Measurements from ENCODE around the gene CUL4A.
A peak's percentile ranks its signal among the peaks of the same experiment; 100 is the strongest.
"Not testable (repeated sequence)": the region's sequence is repeated elsewhere in the genome, so short reads cannot be mapped to it uniquely, and the experiment has no call there.

CUL4A gene

DNA sequence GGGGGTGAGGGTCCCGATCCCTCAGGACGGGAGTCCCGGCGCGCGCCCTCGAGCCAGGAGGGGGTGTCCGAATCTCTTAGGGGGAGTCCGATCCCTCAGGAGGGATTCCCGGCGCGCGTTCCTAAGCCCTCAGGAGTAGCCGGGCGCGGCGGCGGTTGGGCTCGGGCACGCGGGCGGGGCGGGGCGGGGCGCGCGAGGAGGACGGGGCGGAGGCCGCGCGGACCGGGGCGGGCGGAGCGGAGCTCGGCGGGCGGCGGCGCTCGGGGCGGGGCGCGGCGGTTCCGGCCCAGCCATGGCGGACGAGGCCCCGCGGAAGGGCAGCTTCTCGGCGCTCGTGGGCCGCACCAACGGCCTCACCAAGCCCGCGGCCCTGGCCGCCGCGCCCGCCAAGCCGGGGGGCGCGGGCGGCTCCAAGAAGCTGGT lies at the start of gene CUL4A:
Gene CUL4A (plus strand): TSS at position 278 of the 423 bp plus-strand sequence. CDS start 15 bp downstream, at position 293.
- peak; percentile 75 for DNase-seq (ENCODE audit: low spot score)

DNA sequence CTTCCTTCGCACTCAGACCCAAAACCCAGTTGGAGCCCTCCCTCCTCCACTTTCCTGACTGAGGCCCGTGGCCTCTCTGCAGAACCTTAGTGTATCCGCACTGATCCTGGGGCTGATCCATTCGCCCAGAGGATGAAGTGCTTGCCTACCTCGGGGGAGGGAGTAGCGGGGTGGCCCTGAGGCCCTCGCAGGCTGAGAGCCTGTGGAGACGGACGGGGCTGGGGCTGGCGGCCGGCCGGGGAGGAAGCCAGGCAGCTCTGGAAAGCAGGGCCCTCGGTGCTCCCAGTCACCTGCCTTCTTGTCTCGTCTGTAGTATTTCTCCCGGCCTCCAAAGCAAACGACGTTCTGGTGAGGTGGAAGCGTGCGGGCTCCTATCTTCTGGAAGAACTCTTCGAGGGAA lies 49.7 kb upstream of the CUL4A start:
- DNase-seq (ENCODE audit: low spot score) = no peak

DNA sequence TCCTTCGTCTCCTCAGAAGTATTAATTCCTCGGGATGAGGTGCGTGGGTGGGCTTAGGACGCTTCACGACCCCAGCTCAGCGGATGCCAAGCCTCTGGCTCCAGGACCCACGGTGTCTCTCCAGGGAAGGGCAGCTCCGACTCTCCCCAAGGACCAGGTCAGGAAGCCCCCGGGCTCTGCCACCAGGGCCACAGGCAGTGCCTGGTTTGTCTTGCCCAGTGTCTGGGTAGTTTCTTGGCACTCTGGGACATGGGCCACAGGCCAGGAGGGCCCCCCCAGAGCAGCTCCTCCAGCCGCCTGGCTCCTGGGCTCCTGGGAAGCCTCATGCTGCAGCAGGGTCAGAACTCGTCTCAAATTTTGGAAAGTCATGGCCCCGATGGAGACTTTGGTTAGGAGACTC lies 48.4 kb upstream of the CUL4A start:
- no peak for DNase-seq (ENCODE audit: low spot score)

DNA sequence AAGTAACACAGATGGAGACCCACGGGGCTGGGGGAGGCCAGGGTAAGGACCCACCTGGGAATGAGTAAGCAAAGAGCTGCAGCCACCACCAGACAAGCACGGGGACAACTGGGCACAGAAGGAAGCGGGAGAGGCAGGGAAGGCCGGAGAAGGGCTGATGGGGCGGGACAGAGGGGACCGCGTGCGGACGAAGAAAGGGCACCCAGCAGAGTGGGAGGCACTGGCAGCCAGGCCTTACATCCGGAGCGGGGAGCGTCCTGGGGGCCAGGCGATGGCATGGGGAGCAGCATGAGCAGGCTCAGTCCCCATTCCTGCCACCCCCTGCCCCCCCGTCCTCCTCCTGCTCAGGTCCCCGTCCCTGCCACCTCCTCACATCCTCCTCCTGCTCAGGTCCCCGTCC lies 48.0 kb upstream of the CUL4A start:
- DNase-seq (ENCODE audit: low spot score) = no peak

DNA sequence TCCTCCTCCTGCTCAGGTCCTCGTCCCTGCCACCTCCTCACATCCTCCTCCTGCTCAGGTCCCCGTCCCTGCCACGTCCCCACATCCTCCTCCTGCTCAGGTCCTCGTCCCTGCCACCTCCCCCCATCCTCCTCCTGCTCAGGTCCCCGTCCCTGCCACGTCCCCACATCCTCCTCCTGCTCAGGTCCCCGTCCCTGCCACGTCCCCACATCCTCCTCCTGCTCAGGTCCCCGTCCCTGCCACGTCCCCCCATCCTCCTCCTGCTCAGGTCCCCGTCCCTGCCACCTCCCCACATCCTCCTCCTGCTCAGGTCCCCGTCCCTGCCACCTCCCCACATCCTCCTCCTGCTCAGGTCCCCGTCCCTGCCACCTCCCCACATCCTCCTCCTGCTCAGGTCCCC lies 47.4 kb upstream of the CUL4A start:
- not testable (repeated sequence) for DNase-seq (ENCODE audit: low spot score)

DNA sequence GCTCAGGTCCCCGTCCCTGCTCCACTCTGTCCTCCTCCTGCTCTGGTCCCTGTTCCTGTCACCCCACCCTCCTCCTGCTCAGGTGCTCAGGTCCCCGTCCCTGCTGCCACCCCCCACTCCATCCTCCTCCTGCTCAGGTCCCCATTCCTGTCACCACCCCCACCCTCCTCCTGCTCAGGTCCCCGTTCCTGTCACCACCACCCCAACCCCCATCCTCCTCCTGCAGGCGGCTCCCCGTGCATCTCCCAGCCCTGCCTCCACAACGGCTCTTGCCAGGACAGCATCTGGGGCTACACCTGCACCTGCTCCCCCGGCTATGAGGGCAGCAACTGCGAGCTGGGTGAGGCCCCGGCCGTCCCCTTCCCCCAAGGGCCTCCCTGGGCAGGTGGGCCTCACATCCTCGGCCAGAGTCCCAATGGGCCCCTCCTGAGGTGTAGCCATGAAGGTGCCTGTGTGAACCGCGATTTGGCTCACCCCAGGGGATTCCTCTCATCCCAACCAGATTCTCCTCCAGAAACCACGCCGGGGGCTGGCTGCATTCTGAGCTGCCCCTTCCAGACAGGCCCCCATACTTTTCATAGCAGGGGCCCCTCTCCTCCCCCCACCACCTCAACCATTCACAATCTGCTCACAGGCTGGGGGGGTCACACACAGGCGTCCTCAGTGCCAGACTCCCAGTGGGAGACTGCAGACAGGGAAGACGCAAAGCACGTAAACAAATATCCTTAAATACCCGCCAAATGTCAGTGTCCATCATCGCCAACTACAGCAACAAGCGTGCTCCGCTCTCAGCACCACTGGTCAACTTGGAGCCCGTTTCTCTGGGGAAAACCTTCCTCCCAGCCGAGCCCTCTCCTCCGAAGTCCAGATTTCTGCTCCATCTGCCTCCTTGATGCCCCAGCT lies 46.4 kb upstream of the CUL4A start:
- no peak for DNase-seq (ENCODE audit: low spot score)

DNA sequence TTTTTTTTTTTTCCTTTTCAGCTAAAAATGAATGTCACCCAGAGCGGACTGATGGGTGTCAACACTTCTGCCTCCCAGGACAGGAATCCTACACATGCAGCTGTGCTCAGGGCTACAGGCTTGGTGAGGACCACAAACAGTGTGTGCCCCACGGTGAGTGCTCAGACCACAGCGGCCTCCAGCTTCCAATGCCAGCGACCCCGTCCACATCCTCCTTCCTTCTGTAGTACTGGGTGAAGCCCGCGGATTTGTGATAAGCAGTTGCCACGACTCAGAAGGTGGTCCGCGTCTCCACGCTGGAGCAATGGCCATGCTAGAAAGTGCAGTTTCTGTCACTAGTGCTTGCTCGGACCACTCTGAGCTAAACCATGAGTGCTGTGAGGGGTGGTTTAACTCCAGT lies 44.9 kb upstream of the CUL4A start:
- DNase-seq (ENCODE audit: low spot score) = no peak

DNA sequence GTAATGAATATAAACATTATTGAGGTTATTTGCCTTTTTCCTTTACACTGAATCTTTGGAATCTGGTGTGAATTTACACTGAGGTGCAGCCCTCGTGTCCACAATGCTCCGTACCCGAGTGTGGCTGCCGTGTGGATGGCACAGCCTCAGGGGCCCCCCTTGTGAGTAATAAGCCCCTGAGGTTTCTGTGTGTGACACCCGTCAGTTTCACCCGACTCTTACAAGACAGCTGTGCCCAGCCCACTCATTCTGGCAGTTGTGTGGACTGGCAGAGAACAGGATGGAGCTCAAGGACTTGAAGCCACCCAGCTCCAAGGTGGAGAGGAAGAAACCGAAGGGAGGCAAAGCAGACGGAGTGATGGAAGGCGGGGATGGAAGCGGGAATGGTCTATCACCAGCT lies 43.1 kb upstream of the CUL4A start:
- no peak for DNase-seq (ENCODE audit: low spot score)

DNA sequence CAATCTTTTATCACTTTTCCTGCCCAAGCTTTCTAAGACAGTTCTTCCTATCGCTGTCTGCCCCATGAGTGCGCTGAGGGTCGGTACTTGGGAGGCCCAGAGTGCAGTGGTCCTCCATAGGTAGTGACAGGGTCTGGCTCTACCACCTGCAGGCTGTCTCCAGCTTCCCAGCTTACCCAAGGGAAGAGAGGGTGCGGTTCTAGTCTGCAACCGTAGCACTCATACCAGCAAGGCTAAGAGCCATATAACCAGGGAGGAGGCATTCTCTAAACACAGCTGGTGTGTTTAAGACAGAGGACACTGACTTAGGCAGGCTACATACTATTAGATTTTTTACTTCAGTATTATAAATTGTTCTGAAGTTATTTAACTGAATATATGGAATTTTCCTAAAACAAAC lies 42.7 kb upstream of the CUL4A start:
- no peak for DNase-seq (ENCODE audit: low spot score)

DNA sequence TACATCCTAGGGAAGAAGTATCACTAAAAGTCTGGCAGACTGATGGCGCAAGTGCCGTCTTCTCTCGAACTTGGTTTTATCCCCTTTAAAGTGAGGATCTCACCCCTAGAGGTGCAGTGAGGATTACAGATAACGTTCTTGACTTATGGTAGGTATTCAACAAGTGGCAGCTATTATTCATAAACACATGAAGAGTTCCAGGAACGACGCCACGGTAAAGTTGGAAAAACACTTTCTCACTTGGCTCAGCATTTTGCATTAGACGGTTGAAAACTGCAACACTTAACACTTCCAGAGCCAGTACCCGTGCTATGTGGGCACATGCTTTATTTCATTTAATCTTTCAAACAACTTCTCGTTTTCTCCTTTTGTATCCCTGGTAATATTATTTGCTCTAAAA lies 42.3 kb upstream of the CUL4A start:
- DNase-seq (ENCODE audit: low spot score) = no peak

DNA sequence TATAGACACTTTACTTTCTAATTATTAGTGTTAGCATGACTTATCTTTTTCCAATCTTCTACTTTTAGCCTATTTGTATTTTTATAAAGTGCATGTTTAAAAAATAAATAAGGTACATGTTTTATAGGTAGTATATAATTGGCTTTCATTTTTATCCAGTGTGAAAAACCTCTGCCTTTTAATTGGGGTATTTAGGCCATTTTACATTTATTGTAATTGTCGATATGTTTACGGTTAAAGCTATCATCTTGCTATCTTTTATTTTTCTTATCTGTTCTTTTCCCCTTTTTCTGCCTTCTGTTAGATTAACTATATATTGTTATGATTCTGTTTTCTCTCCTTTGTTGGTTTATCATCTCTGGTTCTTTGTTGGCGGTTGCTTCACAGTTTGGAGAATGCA lies 41.8 kb upstream of the CUL4A start:
- DNase-seq (ENCODE audit: low spot score) = no peak

DNA sequence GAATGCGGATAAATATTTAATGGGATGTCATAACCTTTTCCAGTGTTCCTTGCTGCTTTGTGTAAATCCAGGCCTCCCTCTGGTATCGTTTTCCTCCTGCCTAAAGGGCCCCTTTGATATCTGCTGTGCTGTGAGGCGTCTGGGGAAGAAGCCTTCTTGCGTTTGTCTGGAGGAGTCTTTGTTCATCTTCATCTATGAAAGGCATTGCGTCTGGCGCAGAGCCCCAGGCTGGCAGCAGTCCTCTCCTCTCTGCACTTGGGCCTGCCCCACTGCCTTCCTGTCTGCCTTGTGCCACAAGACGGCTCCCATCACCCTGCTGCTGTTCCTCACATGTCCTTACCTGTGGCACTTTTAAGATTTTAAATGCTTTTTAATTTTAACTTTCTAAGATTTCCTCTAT lies 41.2 kb upstream of the CUL4A start:
- DNase-seq (ENCODE audit: low spot score) = no peak

DNA sequence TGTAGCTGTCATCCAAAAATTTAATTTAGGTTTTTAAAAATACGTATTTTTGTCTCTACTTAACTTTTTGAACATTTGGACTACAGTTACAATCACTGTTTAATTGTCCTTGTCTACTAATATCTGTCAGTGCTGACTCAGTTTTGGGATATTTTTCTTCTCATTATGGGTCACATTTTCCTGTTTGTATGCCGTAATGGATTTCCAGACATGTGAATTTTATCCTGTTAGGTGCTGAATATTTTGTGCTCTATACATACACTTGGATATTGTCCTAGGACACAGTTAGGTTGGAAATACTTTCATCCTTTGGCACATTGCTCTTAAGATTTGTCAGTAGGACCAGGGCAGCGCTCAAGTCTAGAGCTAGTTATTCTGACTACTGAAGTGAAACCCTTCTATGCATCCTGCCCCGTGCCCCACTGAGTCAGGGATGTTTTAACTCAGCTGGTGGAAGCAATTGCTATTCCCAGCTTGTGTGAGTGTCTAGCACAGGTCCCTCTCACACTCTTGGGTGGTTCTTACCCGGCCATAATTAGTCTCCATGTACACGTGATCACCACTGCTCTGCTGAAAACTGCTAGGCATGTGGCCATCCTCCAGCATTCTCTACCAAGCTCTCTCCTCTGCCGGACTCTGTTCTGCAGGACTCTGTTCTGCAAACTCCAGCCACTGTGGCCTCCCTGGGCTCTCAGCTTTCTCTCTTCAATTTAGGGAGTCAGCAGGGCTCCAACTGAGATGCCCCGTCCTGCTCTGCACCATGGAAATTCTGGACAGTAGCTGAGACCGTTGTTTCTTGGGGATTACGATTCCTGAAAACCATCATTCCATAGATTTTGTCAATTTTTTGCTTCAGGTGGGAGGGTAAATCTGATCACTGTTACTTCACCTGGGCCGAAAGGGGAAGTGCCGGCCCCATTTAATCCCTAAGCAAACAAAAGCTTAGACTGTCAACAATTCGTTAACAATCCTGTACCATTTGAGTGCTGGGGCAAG lies 39.8 kb upstream of the CUL4A start:
- DNase-seq (ENCODE audit: low spot score) = no peak

DNA sequence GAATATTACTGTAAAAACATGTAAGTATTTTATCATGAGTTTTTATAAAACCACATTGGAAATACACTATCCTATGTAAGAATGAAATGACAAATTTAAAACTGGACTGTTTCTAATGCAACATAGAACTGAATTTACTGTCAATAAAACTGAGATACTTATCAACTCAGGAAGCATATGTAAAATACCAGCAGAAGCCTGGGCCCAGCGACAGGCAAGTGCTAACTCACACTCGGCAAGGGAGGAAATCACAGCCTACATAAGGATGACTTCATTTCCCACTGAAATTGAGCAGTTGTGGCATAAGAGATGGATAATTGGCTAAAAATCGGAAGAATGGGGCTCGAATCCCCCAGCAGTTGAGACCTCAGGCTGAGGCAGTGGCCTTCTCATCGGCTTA lies 38.9 kb upstream of the CUL4A start:
- DNase-seq (ENCODE audit: low spot score) = no peak

DNA sequence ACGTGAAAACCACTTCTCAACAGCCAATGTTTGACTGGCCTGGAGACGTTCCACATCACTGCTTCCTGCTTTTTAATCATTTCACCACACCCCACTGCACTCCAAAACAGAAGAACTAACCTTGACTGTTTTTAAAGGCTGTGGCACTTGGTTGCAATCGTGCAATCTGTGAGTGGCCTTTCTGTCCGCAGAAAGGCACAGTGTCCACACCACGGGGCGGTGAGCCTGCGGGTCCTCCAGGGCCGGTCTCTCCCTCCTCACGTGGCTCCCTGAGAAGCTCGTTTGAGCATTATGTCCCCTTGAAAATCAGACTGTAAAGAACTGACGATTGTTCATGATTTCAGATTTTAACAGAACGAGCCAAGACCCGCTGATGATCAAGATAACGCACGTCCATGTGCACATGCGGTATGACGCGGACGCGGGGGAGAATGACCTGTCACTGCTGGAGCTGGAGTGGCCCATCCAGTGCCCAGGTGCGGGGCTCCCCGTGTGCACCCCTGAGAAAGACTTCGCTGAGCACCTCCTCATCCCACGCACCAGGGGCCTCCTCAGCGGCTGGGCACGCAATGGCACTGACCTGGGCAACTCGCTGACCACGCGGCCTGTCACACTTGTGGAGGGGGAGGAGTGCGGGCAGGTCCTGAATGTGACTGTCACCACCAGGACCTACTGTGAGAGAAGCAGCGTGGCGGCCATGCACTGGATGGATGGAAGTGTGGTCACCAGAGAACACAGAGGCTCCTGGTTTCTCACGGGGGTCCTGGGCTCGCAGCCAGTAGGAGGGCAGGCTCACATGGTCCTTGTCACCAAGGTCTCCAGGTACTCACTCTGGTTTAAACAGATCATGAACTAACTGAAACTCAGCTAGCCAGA lies 37.9 kb upstream of the CUL4A start:
- DNase-seq (ENCODE audit: low spot score) = no peak

DNA sequence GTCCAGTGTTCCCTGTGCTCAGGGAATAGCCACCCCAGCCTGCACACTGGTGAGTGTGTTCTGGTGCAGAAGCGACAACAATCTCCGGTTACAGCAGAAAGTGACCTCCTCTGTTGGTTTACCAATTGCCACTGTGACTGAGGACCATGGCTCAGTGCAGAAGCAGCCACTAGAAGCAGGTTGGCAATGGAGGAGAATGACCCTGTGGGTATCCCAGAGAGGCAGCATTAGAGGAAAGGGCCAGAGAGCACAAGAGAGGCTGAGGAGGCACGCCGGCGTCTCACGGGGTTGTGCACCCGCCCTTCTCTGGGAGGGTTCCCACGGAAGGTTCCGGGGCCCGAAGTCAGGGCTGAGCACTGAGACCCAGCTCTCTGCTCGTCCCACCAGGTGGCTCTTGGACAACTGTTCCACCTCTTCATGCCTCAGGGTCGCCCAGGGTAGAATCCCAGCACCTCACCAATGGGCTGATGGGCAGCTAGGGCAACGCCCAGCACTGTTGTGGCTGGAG lies 36.9 kb upstream of the CUL4A start:
- no peak for DNase-seq (ENCODE audit: low spot score)

DNA sequence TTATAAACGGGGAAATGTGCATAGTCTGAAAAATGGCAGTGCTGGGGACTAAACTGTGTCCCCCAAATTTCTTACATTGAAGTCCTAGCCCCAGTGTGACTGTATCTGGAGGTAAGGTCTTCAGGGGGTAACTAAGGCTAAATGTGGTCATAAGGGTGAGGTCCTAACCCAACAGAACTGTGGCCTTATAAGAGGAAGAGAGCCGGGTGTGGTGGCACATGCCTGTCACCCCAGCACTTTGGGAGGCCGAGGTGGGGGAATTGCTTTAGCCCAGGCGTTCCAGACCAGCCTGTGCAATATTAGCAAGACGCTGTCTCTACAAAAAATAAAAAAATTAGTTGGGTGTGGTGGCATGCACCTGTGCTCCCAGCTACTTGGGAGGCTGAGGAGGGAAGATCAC lies 33.1 kb upstream of the CUL4A start:
- no peak for DNase-seq (ENCODE audit: low spot score)

DNA sequence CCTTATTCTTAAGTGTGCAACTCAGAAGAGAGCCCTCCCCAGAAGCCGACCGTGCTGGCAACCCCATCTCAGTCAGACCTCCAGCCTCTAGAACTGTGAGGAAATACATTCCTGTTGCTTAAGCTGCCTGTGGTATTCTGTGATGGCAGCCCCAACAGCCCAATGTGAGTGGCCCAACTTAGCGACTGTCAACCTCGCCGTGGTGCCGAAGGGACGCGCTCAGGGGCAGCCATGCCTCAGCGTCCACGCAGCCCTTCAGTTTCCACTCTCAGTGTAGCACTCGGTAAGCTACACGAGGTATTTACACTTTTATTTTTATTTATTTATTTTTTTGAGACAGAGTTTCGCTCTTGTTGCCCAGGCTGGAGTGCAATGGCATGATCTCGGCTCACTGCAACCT lies 32.6 kb upstream of the CUL4A start:
- no peak for DNase-seq (ENCODE audit: low spot score)

DNA sequence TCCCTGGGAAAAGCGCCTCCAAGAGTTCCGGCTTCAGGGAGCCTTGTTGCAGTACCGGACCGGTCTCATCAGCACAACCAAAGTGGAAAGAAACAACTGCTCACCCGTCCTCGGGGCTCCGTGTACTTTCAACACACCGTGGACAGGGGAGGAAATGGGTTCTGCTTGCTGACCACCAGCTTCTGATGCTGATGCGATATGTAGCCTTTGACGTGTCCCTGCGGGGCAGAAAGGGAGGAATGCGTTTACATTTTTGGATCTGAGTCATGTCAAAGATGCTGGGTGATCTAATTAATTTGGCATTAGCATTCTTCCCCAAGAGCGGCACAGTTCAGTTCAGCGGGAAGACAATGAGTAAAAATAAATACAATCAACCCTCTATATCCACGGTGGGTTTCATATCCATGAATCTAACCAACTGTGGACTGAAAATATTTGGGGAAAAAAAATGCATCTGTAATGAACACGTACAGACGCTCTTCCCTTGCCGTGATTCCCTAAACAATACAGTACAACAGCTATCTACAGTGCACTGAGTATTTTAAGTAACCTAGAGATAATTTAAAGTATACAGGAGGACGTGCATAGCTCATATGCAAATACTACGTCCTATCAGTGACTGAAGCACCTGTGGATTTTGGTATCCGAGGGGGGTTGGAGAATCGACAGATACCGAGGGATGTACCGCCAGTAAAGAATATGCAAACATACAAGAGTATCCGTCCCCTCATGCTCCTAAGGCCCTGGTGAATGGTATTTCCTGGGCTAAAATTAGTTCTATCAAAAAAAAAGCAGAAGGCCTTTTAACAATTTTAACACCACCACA lies 31.1 kb upstream of the CUL4A start:
- no peak for DNase-seq (ENCODE audit: low spot score)

DNA sequence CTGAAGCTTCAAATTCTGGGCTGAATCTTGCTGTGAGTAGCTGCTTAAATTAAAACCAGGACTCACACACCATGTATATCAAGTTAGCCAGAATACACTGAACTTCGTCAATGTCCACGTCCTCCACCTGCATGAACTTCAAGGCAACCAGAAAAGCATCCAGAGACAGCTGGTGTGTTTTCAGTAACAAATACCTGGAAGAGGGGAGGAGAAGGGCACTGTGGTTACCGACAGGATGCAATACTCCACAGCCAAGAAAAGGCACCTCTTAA lies 30.6 kb upstream of the CUL4A start:
- DNase-seq (ENCODE audit: low spot score) = no peak

All from globus pallidus (tissue), 1 donor.